Measurements from ENCODE around the gene HAPSTR1.

Gene HAPSTR1

GRCh38 chr16:9123401-9123800 is 32.0 kb downstream of the HAPSTR1 start:
- no peak for DNase-seq (ENCODE audit: low read depth in 2 of 2)

GRCh38 chr16:9123871-9124270 is 32.4 kb downstream of the HAPSTR1 start:
- no peak for DNase-seq (ENCODE audit: low read depth in 2 of 2)

- no peak for DNase-seq (ENCODE audit: low read depth in 2 of 2)
These were observed 33.0 kb downstream of the HAPSTR1 start for GRCh38 chr16:9124444-9124843.

- DNase-seq (ENCODE audit: low read depth in 2 of 2): no peak
These were observed 33.6 kb downstream of the HAPSTR1 start for GRCh38 chr16:9124908-9125584.

GRCh38 chr16:9125658-9126505 is 34.4 kb downstream of the HAPSTR1 start:
- no peak for DNase-seq (ENCODE audit: low read depth in 2 of 2)

GRCh38 chr16:9126609-9127008 is 35.2 kb downstream of the HAPSTR1 start:
- no peak for DNase-seq (ENCODE audit: low read depth in 2 of 2)

GRCh38 chr16:9128346-9129342 is 37.2 kb downstream of the HAPSTR1 start:
- no peak for DNase-seq (ENCODE audit: low read depth in 2 of 2)

- DNase-seq (ENCODE audit: low read depth in 2 of 2): no peak
These were observed 42.9 kb downstream of the HAPSTR1 start for GRCh38 chr16:9134306-9134705.

GRCh38 chr16:9134739-9135138 is 43.3 kb downstream of the HAPSTR1 start:
- DNase-seq (ENCODE audit: low read depth in 2 of 2): no peak

- DNase-seq (ENCODE audit: low read depth in 2 of 2): no peak
These were observed 44.4 kb downstream of the HAPSTR1 start for GRCh38 chr16:9135797-9136196.

GRCh38 chr16:9136596-9136995 is 45.2 kb downstream of the HAPSTR1 start:
- DNase-seq (ENCODE audit: low read depth in 2 of 2): no peak

- no peak for DNase-seq (ENCODE audit: low read depth in 2 of 2)
These were observed 46.7 kb downstream of the HAPSTR1 start for GRCh38 chr16:9138021-9138680.

GRCh38 chr16:9138731-9139501 is 47.5 kb downstream of the HAPSTR1 start:
- no peak for DNase-seq (ENCODE audit: low read depth in 2 of 2)

- no peak for DNase-seq (ENCODE audit: low read depth in 2 of 2)
These were observed 48.5 kb downstream of the HAPSTR1 start for GRCh38 chr16:9139965-9140364.
